NCI-H748 (cell line): ENCODE data around the gene PTPRN2.

Source experiments
- DNase-seq: peaks from one replicate; lab custom pipeline; 2025; ENCODE audit not compliant: unreplicated experiment; lab: John Stamatoyannopoulos, UW

The PTPRN2 gene

GRCh38 chr7:158581440-158582088 lies 6.1 kb downstream of the PTPRN2 start:
- peak; percentile 97 for DNase-seq

GRCh38 chr7:158579662-158580646 lies 7.7 kb downstream of the PTPRN2 start:
- DNase-seq, result no peak

- DNase-seq, result no peak
Measured at GRCh38 chr7:158576050-158576762, 11.4 kb downstream of the PTPRN2 start.

GRCh38 chr7:158574308-158575036 lies 13.2 kb downstream of the PTPRN2 start:
- DNase-seq, result no peak

- DNase-seq, result no peak
Measured at GRCh38 chr7:158573310-158573709, 14.3 kb downstream of the PTPRN2 start.

- no peak for DNase-seq
Measured at GRCh38 chr7:158572000-158572828, 15.4 kb downstream of the PTPRN2 start.

GRCh38 chr7:158570449-158571170 lies 17.0 kb downstream of the PTPRN2 start:
- no peak for DNase-seq

- DNase-seq, result no peak
Measured at GRCh38 chr7:158569858-158570323, 17.7 kb downstream of the PTPRN2 start.

GRCh38 chr7:158568974-158569857 lies 18.4 kb downstream of the PTPRN2 start:
- DNase-seq, result no peak

GRCh38 chr7:158567153-158567603 lies 20.4 kb downstream of the PTPRN2 start:
- peak; percentile 88 for DNase-seq

- DNase-seq, result no peak
Measured at GRCh38 chr7:158564663-158565035, 23.0 kb downstream of the PTPRN2 start.

- no peak for DNase-seq
Measured at GRCh38 chr7:158563911-158564662, 23.5 kb downstream of the PTPRN2 start.

GRCh38 chr7:158563051-158563450 lies 24.6 kb downstream of the PTPRN2 start:
- DNase-seq, result no peak

- no peak for DNase-seq
Measured at GRCh38 chr7:158562517-158562916, 25.1 kb downstream of the PTPRN2 start.

- no peak for DNase-seq
Measured at GRCh38 chr7:158561659-158562058, 26.0 kb downstream of the PTPRN2 start.

GRCh38 chr7:158560386-158560785 lies 27.2 kb downstream of the PTPRN2 start:
- DNase-seq, result no peak

GRCh38 chr7:158559356-158559755 lies 28.3 kb downstream of the PTPRN2 start:
- DNase-seq, result no peak
